ENCODE results near the gene HNRNPA3. TPM values are rescaled to one million over a fixed set of nuclear protein-coding genes. Genes with fewer than 3 reads are reported as not detected.

Gene HNRNPA3
- total and polyA plus RNA-seq, 10 of the 15 experiments (the other 5 are each of a cell fraction or from before 2014, with no cell fraction given): 40.4 to 343 (median 206) TPM

DNA sequence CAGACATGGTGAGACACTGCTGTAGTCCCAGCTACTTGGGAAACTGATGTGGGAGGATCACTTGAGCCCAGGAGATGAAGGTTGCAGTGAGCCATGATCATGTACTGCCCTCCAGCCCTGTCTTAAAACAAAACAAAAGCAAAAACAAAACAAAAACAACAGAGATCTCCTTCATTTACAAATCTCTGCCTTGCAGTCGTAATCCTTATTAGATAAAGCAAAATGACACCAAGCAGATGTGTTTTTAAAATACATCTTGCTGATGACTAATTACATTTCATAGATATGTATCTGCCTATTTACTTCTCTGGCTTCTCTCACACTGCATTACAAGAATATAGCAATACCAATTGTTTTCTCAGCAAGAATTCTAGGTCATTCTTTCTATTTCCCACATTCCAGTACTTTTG, 29.1 kb downstream of the HNRNPA3 start:
- DNase-seq (ENCODE audit: low read depth, low spot score) (no peak), FAIRE-seq (no peak), ATAC-seq (no peak)
- ChIA-PET RAD21 (ENCODE audit: unreplicated experiment) (interaction anchor here (0.7 to 1.2 kb wide), 4 partner anchors 44 to 78 kb away, joined by 3 to 4 read pairs (median 4); no protein-coding TSS in a partner anchor), CTCF (interaction anchor here (1.1 to 2.9 kb wide), 5 partner anchors 12 to 77 kb away, joined by 3 to 15 read pairs (median 5); no protein-coding TSS in a partner anchor), POLR2A (interaction anchor here (0.9 to 4.4 kb wide), 2 partner anchors 19 to 23 kb away, joined by 3 to 29 read pairs; partner anchors contain the start of gene NFE2L2), SMC1A (ENCODE audit: uncharacterized antibody, unreplicated experiment) (interaction anchor here (0.8 to 3.3 kb wide), 3 partner anchors 10 to 40 kb away, joined by 3 to 23 read pairs (median 12); no protein-coding TSS in a partner anchor)
- H3K79me2 ChIP-seq (ENCODE audit: control insufficient read depth, insufficient read depth, low read length): peaks cover 80% of the 10 kb centered on the region
- in situ Hi-C loops (cut with MboI): no loop called here
- peaks cover 2% of the 10 kb centered on the region; the same call in 1 of the 2 replicates for H4K20me1 ChIP-seq (ENCODE audit: control insufficient read depth, insufficient read depth)
- no peaks in the 10 kb centered on the region for H3K27me3 ChIP-seq (replicated peaks in 1 of 2; ENCODE audit: control insufficient read depth in 2 of 2, insufficient read depth in 2 of 2, low read length in 1 of 2)
- peak overlapping the region; percentile 12; the same call in 1 of the 2 replicates for H3K4me2 ChIP-seq (ENCODE audit: control insufficient read depth, insufficient read depth)
- peak overlapping the region; percentile 21; the same call in 1 of the 2 replicates for H3K27ac ChIP-seq (ENCODE audit: control insufficient read depth, insufficient read depth)
- H2AFZ ChIP-seq (ENCODE audit: control insufficient read depth, low read depth, low read length): no peak overlapping the region
- peaks cover 22% of the 10 kb centered on the region for H3K4me1 ChIP-seq (ENCODE audit: control insufficient read depth, insufficient read depth, low read length)
- no peak overlapping the region for H3K9ac ChIP-seq (ENCODE audit: control insufficient read depth, insufficient read depth, low read length)
- 96% methylated on average over 1 of the region's 1 CpG for WGBS (ENCODE audit: insufficient coverage, insufficient replicate concordance, low lambda C conversion rate, missing lambda C conversion rate)
- TF ChIP-seq, protein P1, sequence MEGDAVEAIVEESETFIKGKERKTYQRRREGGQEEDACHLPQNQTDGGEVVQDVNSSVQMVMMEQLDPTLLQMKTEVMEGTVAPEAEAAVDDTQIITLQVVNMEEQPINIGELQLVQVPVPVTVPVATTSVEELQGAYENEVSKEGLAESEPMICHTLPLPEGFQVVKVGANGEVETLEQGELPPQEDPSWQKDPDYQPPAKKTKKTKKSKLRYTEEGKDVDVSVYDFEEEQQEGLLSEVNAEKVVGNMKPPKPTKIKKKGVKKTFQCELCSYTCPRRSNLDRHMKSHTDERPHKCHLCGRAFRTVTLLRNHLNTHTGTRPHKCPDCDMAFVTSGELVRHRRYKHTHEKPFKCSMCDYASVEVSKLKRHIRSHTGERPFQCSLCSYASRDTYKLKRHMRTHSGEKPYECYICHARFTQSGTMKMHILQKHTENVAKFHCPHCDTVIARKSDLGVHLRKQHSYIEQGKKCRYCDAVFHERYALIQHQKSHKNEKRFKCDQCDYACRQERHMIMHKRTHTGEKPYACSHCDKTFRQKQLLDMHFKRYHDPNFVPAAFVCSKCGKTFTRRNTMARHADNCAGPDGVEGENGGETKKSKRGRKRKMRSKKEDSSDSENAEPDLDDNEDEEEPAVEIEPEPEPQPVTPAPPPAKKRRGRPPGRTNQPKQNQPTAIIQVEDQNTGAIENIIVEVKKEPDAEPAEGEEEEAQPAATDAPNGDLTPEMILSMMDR (IDR thresholded peaks at IDR 0.05 in 2 of 3, conservative IDR thresholded peaks at IDR 0.05 in 1 of 3; ENCODE audit: control insufficient read depth in 2 of 3, extremely low read depth in 1 of 3, insufficient read depth in 1 of 3, low read depth in 3 of 3, low read length in 3 of 3): no peak
- TF ChIP-seq ATF7 (IDR thresholded peaks at IDR 0.05; ENCODE audit: low read depth) (no peak), EZH2 (IDR thresholded peaks at IDR 0.05; ENCODE audit: borderline replicate concordance, control insufficient read depth, low read depth, low read length) (no peak), DPF2 (IDR thresholded peaks at IDR 0.05) (no peak), SUPT20H (IDR thresholded peaks at IDR 0.05; ENCODE audit: borderline replicate concordance, control insufficient read depth, low read depth, low read length) (no peak), TARDBP (IDR thresholded peaks at IDR 0.05; ENCODE audit: borderline replicate concordance) (no peak), MYB (IDR thresholded peaks at IDR 0.05; ENCODE audit: borderline replicate concordance, low read depth, low read length) (no peak), KAT2A (conservative IDR thresholded peaks at IDR 0.05; ENCODE audit: control insufficient read depth, low read depth, low read length) (no peak), FOS (IDR thresholded peaks at IDR 0.05; ENCODE audit: borderline replicate concordance, extremely low read depth, insufficient read length) (no peak), STAT1 (conservative IDR thresholded peaks at IDR 0.05) (no peak), RAD51 (IDR thresholded peaks at IDR 0.05) (no peak)
- no TSS peak for BruUV-seq (replicated peaks)
- intact Hi-C loops (cut with micrococcal nuclease; ENCODE audit: unreplicated experiment): loop anchor here (2.0 to 5.0 kb wide), 2 partner anchors 21 to 91 kb away; no protein-coding TSS in a partner anchor
- H3K9me3 ChIP-seq (replicated peaks; ENCODE audit: control insufficient read depth, insufficient read depth, low read length): no peaks in the 10 kb centered on the region
- H3K36me3 ChIP-seq (ENCODE audit: control insufficient read depth in 2 of 2, insufficient read depth in 2 of 2, low read length in 1 of 2): peaks cover 0 to 6% of the 10 kb centered on the region in 2 experiments; a peak in 3 of 4 replicates
- no peak overlapping the region for H3K4me3 ChIP-seq
